GM21723 (cell line): ENCODE data around the gene CRB1.

Experiments
- ATAC-seq: cut with Tn5 transposase; IDR thresholded peaks from one replicate; pipeline ENCODE4 v1.9.1; 2021; ENCODE audit warnings: mild to moderate bottlenecking, moderate library complexity; ENCODE audit not compliant: unreplicated experiment

CRB1 gene

GRCh38 chr1:197510691-197511378 is 242.8 kb downstream of the CRB1 start:
- ATAC-seq, result no peak

DNA sequence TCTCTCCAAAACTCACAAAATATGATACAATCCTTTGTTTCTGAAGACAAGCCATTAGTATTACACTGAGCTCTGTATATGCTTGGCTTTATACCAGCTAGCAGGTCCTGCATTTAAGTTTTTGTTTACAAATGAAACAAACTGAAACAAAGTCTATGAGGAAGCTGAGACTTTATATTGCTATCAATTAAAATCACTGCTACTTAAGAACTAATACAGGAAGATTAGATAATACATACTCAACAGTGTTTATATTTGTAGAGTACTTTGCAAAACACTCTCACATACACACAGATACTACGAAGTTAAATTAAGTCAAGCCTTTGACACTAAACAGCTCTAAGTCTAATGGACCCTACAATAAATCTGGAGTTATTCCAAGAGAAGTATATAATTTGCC is 247.4 kb downstream of the CRB1 start:
- ATAC-seq, result no peak

DNA sequence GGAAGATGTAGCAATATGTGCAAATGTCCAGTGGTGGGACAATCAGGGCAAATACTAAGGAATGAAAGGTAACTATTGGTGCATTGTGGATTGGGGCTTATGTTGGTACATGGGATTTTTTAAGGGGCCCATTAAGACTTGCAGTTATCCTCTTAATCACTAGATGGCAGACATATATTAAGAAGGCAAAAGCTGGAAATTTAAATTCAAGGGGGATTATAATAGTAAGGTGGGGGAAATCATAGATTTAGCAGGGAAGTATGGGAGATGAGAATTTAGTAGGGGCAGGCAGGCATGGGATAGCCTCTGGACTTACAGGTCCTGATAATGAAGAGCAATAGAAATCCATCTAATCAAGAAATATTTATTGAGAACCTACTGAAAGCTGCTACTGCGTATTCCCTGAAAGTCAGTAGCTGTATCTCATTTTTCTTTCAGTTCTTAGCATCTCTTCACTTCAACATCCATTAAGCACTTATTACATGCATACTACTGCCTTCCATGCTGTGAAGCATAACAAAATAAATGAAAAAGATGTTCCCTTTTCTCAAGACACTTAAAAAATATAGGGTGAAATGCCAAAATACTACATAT is 251.8 kb downstream of the CRB1 start:
- ATAC-seq, result peak; percentile 52

DNA sequence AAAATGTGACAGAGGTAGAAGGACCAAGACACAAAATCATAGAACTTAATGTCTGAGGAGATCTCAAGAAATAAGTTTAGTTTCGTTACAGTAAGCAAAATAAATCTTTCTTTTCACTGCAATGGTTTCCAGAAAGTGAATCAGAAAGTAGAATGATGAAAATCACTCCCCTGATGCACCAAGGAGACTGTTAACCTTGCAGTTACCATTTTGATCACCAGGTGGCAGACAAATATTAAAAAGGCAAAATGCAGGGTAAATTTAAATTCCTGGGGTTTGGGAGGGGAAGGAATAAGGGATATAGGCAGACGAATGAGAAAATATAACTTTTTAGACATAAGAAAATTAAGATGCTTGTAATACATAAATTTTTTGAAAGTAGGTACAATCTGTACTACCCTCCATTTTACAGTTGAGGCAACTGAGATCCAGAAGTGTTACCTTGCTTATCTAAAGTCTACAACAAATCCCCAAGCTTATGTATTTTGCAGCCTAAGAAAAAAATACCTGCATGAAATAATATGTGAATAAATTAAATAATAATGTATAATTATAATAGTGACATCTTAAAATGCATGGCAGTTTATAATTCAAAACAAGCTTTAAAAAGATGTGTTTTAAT is 253.2 kb downstream of the CRB1 start:
- peak; percentile 78 for ATAC-seq

- no peak for ATAC-seq
Measured at GRCh38 chr1:197526736-197527371, 258.8 kb downstream of the CRB1 start.
